NCI-H146 (cell line): ENCODE measurements around the gene SBK2.
A peak's percentile ranks its signal among the peaks of the same experiment; 100 is the strongest.
"Not testable (repeated sequence)": the region's sequence is repeated elsewhere in the genome, so short reads cannot be mapped to it uniquely, and the experiment has no call there.

Experiments
- DNase-seq: peaks from one replicate; lab custom pipeline; 2025; lab: John Stamatoyannopoulos, UW

The SBK2 gene, protein sequence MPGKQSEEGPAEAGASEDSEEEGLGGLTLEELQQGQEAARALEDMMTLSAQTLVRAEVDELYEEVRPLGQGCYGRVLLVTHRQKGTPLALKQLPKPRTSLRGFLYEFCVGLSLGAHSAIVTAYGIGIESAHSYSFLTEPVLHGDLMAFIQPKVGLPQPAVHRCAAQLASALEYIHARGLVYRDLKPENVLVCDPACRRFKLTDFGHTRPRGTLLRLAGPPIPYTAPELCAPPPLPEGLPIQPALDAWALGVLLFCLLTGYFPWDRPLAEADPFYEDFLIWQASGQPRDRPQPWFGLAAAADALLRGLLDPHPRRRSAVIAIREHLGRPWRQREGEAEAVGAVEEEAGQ

DNA sequence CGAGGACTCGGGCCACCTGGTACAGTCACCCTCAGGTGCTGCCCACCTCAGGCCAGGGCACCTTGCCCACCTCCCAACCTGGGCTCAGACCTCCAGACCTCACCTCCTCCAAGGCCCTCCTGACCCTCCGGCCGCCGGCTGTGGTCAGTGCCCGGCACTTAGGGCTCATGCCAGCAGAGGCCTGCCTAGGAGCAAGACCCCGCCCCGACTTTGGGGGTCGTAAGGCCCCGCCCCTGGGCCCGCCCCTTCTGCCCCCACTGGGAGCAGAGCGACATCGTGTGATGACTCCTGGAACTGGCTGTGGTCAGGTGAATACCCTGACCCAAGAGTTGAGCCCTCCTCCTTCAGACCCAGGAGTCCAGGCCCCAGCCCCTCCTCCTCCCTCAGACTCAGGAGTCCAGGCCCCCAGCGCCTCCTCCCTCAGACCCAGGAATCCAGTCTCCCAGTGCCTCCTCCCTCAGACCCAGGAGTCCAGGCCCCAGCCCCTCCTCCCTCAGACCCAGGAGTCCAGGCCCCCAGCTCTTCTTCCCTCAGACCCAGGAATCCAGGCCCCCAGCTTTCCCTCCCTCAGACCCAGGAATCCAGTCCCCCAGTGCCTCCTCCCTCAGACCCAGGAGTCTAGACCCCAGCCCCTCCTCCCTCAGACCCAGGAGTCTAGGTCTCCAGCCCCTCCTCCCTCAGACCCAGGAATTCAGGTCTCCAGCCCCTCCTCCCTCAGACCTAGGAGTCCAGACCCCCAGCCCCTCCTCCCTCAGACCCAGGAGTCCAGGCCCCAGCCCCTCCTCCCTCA lies at the start of gene SBK2:
TSS of gene SBK2 (minus strand) at position 183 of the 790 bp plus-strand sequence. CDS start 839 bp downstream, outside the sequence.
- DNase-seq, result peak; percentile 40

DNA sequence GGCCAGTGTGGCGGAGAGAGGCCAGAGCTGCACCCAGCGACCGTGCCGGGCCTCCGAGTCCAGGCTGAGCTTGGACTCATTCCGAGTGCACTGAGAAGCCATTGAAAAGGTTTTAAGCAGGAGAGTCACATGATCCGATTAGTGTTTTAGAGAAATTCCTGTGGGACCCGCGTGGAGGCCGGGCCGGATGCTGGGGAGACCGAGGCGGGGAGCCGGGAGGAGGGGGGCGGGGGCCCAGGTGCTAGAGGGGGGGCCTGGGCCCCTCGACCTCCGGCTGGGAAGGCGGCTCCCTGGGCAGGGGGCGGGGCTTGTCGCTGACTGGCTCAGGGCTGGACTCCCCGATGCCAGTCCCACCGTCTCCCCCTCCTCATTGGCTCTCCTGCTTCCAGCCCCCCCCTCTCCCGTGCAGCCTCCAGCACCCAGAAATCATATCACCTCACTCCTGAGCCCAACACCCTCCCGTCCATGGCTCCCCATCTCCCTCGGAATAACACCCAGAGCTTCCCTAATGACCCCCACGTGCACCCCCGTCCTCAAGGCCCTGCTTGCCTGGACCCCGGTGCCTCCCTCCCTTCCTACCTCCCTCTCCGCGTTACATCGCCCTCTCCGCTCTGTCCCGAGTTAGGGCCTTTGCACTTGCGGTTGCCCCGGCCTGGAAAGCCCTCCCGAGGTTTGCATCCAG lies 48.9 kb upstream of the SBK2 start:
- peak; percentile 90 for DNase-seq

DNA sequence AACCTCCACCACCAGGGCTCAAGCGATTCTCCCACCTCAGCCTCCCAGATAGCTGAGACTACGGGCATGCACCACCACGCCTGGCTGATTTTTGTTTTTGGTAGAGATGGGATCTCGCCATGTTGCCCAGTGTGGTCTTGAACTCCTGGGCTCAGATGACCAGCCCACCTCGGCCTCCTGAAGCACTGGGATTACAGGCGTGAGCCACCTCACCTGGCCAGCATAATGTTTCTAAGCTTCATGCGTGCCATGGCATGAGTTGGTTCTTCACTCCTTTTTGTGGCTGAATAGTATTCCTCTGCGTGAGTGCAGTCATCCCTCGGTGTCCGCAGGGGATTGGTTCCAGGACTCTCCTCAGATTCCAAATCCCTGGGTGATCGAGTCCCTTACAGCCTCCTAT lies 47.9 kb upstream of the SBK2 start:
- DNase-seq, result no peak

DNA sequence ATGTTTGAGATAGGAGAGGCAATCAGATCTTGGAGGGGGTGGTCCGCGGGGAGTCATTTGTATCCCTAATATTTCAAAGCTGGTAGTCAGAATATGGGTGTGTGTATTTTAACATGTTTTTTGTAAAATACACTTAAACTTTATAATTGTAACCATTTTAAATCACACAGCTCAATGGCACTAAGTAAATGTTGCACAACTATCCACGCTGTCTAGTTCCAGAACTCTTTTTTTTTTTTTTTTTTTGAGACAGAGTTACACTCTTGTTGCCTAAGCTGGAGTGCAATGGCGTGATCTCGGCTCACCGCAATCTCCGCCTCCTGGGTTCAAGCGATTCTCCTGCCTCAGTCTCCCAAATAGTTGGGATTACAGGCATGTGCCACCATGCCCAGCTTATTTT lies 47.0 kb upstream of the SBK2 start:
- not testable (repeated sequence) for DNase-seq

DNA sequence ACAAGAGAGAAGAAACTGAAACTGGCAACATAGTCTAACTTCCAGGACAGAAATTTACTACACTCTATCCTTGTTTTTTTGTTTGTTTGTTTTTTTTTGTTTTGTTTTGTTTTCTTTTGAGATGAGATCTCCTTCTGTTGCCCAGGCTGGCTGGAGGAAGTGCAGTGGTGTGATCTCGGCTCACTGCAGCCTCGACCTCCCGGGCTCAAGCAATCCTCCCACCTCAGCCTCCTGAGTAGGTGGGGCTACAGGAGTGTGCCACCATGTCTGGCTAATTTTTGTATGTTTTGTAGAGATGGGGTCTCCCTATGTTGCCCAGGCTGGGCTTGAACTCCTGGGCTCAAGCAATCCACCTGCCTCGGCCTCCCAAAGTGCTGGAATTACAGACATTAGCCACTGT lies 45.4 kb upstream of the SBK2 start:
- DNase-seq, result not testable (repeated sequence)

DNA sequence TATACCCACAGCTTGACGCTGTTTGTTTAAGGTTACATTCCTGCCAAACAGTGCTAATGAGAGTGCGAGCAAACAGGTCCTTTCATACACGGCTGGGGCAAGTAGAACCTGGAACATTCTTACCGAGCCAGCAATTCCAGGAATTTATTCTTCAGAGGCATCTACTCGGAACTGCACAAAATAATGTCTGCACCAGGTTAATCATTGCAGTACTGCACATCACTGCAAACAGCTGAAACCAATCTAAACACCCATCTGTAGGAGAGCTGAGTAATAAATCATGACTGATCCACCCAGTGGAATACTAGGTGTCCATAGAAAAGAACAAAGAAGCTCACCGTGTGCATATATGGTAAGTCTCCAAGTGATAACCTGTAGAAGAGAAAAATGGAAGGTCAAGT lies 44.9 kb upstream of the SBK2 start:
- DNase-seq, result peak; percentile 75

DNA sequence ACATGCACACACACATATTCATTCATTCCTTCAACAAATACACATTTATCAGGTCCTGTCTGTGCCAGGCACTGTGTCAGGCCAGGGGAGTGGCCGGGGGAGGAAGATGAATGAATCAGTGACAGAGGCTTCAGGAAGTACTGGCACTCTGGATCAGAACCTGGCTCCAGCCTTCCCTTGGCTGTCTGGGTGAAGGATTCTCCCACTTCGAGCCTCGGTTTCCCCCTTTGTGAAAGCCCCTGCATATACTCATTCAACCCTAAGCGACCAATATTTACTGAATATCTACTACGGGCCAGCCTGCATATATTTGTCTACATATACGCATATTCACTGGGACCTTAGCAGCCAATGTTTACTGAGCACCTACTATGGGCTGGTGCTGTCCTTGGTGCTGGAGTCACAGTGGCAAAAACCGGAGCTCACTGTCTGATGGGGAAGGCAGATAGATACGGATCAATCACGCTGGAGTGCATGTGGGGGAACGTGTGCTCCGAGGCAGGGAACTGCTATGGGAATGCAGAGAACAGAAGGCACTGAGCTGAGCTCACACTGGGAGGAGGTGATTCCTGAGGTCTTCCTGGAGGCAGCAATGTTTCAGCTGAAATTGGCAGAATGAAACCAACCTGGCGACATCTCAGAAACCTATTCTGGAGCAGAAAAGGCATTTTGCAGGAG lies 44.4 kb upstream of the SBK2 start:
- DNase-seq, result no peak

DNA sequence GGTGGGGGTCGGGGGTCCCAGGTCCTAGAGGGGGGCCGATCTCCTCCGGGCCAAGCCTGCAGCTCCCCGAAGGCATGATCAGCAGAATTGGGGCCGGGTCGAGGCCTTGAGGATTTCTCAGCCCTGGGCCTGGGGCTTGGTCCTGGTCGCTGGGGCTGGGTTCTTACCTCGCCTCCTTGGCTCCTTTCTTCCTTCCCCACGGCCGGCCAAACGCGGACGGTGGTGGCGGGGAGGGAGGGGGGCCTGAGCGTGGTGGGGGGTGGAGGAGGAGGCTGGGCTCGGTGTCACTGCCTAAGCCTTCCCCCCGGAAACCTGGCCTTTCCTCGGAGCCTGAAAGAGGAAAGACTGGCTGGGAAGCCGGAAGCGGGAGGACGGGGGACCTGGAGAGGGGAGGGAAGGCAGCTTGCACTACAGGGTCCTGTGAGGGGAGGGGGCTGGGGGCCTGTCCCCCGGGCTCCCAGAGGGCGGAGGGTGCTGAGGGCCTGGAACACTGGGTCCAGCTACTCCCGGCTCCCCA lies 43.8 kb upstream of the SBK2 start, which contains the start of gene ZNF579:
TSS of gene ZNF579 (minus strand) at position 221 of the 517 bp plus-strand sequence. CDS start 1,209 bp downstream, outside the sequence.
- peak; percentile 94 for DNase-seq

DNA sequence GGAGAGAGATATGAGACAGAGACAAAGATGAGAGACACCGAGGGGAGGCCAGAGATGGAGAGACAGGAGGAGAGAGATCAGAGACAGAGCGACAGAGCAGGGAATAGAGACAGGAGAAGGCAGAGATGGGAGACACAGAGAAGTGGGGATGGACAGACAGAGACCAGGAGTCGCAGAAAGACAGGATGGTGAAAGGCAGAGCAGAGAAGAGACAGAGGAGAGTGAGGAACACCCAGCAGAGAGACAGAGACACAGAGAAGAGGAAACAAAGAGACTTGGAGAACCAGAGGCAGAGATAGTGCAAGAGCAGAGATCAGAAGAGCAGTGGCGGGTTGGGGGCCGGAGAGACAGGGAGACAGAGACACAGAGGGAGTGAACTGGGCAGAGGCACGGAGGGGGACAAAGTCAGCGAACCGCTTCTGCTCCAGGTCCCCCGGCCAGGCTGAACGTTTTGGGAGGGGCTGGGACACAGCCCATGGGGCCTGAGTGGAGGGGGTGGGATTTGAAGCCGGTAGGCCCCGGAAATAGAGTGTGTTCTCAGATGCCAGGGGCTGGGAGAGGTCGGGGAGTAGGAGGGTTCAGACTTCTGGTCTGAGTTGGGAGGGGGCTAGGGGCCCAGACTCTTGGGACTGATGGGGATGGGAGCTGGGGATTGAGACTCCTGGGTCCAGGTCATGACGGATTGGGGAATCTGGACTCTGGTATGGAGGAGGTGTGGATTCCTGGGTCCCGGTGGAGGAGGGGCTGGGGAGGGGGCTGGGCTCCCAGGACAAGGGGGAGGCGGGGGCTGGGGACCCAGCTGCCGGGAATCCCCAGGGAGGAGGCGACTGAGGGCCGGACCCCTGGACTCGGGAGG lies 43.1 kb upstream of the SBK2 start:
- DNase-seq, result peak; percentile 49

DNA sequence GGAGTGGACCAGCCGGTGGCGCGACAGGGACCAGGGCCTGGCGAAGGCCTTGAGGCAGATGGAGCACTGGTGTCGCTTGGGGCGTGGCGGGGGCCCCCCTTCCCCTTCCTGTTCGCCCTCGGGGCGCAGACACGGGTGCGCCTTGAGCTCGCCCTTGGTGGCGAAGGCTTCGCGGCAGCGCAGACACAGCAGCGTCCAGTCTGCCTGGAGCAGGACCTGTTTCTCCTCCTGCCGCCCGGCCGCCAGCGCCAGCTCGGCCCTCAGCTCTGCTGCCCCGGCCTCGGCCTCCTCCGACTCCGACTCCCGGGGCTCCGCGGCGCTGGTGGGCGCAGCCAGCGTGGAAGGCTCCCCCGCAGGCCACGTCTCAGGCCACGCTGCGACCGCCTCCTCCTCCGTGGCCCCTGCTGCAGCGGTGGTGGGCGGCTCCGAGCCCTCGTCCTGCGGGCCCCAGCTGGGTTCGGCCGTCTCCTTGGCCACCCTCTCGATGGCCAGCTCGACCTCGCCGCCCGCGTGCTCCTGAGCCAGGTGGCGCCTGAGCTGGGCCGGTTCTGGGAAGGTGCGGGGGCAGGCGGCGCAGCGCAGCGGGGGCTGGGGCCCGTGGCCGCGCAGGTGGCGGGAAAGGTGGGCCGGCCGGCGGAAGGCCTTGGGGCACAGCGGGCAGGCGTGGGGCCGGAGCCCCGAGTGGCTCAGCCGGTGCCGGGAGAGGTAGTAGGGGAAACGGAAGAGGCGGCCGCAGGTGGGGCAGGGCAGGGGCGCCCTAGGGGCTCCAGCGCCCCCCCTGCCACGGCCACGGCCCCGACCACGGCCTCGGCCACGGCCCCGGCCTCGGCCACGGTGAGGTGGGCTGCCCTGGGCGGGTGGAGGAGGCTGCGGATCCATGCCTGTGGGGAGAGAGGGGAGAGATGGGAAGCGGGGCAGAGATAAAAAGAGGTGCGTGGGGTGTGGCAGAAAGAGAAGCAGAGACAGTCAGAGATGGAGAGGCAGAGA lies 42.1 kb upstream of the SBK2 start:
- no peak for DNase-seq

DNA sequence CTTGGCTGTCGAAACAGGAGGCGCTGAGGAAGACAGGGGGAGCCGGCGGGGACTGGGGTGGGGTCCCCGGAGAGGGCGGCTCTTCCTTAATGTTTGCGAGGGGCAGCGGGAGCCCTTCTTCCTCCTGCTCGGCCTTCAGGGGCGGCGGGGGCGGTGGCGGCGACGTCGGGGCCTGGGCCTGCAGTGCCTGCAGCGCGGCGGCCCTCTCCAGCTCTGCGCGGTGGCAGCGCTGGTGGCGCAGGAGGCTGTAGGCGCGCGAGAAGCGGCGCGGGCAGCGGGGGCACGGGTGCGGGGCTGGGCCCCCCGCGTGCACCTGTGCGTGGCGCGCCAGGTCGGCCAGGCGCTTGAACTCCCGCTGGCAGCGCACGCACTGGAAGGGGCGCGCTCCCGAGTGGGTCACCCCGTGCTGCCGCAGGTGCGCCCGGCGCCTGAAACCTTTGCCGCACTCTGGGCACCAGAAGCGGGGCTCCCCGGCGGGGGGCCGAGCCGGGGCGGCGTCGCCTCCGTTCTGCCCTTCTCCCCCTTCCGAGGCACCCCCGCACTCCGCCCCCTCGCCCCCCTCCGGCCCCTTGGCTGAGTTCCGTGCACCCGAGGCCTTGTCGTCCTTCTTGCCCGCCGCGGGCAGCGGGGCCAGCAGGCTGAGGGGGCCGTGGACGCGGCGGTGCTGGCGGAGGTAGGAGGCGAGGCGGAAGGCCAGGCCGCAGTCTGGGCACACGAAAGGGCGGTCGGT lies 41.3 kb upstream of the SBK2 start:
- no peak for DNase-seq

DNA sequence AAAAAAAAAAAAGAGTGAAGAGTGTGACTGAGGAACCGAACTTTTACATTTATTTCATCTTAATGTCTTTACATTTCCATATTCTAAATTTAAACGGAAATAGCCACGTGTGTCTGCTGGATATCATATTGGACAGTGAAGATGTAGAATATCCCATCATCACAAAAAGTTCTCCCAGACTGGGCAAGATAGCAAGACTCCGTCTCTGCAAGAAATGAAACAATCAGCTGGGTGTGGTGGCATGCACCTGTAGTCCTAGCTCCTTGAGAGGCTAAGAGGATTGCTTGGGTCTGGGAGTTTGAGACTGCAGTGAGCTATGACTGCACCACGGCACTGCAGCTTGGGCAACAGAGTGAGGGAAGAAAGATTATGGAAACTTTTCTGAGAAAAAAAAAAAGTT lies 39.8 kb upstream of the SBK2 start:
- DNase-seq, result no peak

DNA sequence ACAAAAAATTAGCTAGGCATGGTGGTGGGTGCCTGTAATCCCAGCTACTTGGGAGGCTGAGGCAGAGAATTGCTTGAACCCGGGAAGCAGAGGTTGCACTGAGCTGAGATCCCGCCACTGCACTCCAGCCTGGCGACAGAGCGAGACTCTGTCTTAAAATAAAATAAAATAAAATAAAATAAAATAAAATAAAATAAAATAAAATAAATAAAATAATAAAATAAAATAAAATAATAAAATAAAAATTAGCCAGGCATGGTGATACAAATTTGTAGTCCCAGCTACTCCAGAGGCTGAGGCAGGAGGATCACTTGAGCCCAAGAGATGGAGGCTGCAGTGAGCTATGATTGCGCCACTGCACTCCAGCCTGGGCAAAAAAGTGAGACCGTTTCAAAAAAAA lies 37.0 kb upstream of the SBK2 start:
- DNase-seq, result not testable (repeated sequence)

DNA sequence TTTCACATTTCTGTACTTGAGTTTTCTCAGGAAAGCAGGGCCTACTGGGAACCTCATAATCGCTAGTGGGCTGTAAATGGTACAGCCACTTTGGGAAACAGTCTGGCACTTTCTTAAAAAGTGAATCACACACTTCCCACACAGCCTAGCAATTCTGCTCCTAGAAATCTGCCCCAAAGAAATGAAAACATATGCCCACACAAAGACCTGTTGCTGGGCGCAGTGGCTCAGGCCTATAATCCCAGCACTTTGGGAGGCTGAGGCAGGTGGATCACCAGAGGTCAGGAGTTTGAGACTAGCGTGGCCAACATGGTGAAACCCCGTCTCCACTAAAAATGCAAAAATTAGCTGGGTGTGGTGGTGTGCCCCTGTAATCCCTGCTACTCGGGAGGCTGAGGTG lies 32.5 kb upstream of the SBK2 start:
- not testable (repeated sequence) for DNase-seq

DNA sequence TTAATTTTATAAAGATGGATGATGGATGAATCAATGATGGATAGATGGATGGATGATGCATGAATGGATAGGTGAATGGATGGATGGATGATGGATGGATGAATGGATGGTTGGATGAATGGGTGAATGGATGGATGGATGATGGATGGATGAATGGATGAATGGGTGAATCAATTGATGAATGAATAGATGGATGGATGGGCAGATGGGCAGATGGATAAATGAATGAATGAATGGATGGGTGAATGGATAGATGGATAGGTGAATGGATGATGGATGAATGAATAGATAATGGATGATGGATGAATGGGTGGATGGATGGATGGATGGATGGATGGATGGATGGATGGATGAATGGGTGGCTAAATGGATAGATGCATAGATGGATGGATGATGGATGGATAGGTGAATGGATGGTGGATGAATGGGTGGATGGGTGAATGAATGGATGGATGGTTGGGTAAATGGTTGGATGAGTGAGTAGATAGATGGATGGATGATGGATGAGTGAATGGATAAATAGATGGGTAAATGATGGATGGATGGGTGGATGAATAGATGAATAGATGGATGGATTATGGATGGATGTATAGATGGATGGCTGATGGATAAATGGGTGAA lies 30.9 kb upstream of the SBK2 start:
- DNase-seq, result no peak

DNA sequence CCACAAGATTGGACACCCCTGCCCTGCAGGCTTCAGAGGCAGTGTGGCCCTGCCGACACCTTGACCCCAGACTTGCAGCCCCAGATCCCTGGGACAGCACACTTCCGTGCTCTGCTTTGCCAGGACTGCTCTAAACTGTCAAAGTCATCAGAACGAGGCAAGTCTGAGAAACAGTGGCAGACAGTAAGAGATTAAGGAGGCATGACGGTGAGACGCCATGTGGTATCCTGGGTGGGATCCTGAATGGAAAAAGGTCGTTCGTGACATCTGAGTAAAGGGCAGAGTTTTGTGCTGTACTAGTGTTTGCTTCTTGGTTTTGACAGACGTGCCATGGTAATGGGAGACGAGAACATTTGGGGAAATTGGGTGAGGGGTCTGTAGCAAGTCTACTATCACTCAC lies 29.9 kb upstream of the SBK2 start:
- no peak for DNase-seq

DNA sequence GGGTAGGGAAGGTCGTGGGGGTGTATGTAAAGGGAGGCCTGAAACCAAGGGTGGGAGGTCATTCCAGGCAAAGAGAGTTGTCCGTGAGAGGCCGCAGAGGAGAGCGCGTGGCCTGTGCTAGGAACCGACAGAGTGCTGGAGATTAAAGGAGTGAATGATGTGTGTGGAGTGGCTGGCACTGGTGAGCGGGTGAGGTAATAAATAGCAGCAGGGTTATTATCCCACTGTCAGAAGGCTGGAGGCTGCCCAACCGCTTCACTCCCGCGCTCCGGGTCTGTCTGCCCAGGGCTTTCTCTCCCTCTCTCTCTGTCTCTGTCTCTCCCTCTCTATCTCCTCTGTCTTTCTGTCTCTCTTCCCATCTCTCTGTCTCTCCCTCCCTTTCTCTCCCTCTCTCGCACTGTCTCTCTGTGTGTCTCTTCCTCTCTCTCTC lies 26.3 kb upstream of the SBK2 start:
- no peak for DNase-seq

DNA sequence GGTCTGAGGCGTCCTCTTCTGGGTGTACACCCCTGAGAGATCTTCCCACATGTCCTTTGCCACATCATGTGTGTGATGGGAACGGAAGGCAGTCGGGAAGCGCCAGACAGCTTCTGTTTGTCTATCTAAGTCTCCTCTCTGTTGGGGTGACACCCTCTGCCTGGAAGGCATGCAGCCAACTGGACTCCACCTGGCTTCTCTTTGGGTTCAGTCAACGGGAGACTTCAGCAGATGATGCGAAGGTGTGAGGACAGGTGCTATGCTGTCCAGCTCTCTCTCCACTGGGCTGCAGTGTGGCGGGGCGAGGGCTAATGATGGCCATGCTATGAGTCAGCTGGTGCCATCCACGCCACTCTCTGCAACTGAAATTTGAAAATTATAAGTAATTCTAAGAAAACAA lies 22.8 kb upstream of the SBK2 start:
- peak; percentile 75 for DNase-seq
